HL-60 (cell line): ENCODE measurements around the gene STRN3.

ENCODE experiments used
- CTCF ChIP-seq: IDR thresholded peaks from one replicate; pipeline ENCODE4 v1.5.1; 2011; ENCODE audit warnings: low read length, control low read depth, inconsistent platforms; ENCODE audit not compliant: insufficient read depth
- POLR2AphosphoS5 ChIP-seq: IDR thresholded peaks from 2 replicates; pipeline ENCODE4 v1.6.1; 2012; ENCODE audit warnings: low read depth

GRCh38 chr14:31071151-31071550 lies 45.0 kb upstream of the STRN3 start:
- no peak for TF ChIP-seq CTCF
- TF ChIP-seq POLR2AphosphoS5, result no peak
